CD1c-positive myeloid dendritic cell (primary cell): Measurements from ENCODE around the gene CDC20B.
"Not testable (repeated sequence)": the region's sequence is repeated elsewhere in the genome, so short reads cannot be mapped to it uniquely, and the experiment has no call there.

ENCODE experiments used
- DNase-seq: peaks from one replicate; pipeline ENCODE4 v3.0.0-alpha.2; 2016; ENCODE audit errors: extremely low spot score

CDC20B gene

DNA sequence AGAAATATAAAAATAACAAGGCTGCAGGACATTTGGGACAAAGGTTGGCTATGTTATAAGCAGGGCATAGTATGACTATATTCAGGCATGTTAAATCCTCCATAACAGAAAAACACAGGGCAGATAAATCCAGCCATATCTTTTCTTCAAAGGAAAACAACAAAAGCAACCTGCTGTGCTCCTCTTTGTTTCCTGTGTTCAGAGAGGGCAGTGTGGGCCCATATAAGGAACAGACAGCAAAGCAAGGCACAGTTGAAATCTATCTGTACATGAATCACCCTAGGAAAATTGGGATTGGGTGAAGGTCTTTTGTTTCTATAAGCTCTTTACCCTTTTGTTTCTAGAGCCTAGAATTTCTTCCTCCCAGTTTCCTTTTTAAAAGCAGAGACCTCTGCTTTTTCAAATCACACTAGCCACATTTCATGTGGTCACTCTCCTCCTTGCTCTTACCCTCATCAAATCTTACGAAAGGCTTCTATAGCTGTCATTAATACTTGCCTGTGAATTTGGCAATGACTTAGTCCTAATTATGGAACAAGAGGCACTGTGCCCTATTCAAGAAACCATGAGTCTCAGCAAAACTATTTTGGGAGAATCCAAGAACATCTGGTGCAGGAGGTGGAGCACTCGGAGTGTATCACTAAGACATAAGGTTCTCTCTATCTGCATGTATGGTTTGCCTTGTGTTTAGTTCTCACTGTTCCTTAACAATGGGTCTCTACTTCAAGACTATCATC, 68.8 kb downstream of the CDC20B start:
- no peak for DNase-seq

GRCh38 chr5:55102348-55102747, 70.6 kb downstream of the CDC20B start, which contains the start of gene GZMA:
Gene GZMA (plus strand): TSS chr5:55102646. CDS start chr5:55102683, 37 bp downstream.
- peak; percentile 36 for DNase-seq

DNA sequence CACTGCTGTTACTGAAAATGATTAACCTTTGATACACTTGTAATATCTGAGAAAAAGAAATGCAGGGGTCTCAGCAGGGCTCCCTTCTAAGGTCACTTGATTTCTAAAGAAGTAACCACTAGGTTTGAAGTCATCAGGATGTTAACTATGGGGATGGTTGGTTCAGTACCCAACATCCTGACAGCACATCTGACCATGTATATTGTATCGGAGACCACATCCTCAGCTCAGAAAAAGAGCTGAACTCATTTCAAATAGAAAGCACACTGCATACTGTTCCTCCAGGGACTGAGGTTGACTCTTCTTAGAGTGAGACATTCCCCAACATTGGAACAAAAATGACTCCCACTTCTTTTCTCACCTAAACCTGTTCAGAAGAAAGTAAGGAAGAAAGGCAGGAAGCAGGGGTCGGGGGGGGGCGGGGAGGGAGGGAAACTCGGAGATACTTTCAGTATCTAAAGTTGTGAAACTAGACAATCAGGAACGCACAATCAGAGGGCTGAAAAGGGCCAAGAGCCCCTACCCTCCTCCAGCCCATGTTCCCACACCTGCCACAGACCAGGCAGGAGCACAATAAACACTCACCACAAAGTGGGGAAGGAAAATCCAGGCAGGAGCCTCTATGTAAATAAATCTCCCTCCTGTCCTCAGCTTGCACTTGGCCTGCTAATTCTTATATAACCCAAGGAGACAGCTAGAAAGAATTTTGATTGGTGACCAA, 71.3 kb downstream of the CDC20B start:
- DNase-seq = no peak

- not testable (repeated sequence) for DNase-seq
Observed at GRCh38 chr5:55101148-55101547, 71.8 kb downstream of the CDC20B start.

DNA sequence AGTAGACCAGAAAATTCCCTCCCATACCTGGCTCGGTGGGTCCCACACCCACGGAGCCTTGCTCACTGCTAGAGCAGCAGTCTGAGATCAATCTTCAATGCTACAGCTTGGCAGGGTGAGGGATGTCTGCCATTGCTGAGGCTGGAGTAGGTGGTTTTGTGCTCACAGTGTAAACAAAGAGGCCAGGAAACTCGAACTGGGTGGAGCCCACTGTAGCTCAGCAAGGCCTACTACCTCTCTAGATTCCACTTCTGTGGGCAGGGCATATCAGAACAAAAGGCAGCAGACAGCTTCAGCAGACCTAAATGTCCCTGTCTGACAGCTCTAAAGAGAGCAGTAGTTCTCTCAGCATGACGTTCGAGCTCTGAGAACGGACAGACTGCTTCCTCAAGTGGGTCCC, 76.1 kb downstream of the CDC20B start:
- DNase-seq = no peak

- no peak for DNase-seq
Observed at GRCh38 chr5:55096182-55096581, 76.8 kb downstream of the CDC20B start.

GRCh38 chr5:55091011-55091410, 82.0 kb downstream of the CDC20B start:
- DNase-seq = not testable (repeated sequence)

DNA sequence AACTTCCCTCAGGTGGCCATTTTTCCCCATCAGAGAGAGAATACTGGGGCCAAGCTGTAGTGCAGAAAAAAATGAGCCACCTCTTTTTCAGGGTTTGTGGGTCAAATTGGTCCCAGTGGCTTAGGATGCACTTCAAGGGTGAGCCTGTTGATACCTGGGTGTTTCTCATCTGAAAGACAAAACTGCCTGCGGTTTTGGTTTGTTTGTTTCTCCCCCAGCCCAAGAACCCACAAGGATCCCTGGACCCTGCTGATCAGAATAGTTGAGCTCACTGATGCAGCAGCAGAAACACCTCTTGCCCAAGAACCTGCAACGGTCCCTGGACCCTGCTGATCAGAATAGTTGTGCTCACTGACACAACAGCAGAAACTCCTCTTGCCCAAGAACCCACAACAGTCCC, 83.7 kb downstream of the CDC20B start:
- DNase-seq = not testable (repeated sequence)

GRCh38 chr5:55081541-55081940, 91.4 kb downstream of the CDC20B start:
- DNase-seq = no peak

DNA sequence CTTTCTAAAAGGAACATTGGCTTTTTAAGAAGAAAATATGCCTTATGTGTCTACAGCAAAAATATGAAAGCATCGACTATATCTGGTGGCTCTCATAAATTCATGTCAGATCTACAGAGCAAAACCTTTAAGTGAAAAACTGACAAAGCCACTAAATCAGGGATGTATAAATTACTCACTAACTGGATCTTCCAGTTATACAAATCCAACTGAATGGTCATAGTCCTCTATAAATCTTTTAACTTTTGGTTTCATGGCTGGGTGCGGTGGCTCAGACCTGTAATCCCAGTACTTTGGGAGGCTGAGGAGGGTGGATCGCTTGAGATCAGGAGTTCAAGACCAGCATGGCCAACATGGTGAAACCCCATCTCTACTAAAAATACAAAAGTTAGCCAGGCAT, 99.8 kb downstream of the CDC20B start:
- no peak for DNase-seq

- peak; percentile 10 for DNase-seq
Observed at GRCh38 chr5:55072666-55073065, 100.3 kb downstream of the CDC20B start.

DNA sequence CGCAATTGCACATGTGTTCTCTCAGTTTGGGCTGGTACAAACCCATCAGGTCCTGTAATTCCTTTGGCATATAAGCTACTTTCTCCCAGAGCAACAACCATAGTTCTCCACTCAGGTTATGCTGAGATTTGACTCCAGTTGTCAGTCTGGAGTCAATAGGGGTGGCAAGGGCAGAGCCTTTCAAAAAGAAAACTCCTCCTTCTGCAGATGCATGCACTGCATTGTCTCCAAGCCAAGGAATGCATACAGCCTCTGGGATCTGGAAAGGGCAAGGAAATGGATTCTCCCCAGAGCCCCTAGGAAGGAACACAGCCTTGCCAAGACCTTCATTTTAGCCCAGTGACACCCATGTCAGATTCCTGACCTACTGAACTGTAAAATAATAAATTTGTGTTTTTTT, 101.6 kb downstream of the CDC20B start:
- no peak for DNase-seq

DNA sequence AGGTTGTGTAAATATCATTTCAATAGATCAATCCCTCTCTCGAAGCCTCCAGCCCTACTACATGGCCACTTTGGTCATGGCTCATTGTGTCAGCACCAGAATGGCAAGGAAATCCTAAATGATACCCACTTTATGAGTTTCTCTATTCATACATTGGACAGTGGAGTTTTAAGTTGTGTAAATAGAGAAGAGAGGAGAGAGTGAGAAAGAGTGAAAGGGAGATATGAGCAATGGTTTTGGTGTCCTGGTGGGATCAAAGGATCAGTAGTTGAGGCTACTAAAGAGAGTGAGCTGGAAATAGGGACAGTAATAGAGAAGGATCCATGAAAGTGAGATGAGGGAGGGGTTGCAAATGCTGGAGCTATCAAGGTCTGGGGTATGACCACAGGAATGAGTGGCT, 102.0 kb downstream of the CDC20B start:
- no peak for DNase-seq

GRCh38 chr5:55066277-55066676, 106.7 kb downstream of the CDC20B start:
- no peak for DNase-seq

DNA sequence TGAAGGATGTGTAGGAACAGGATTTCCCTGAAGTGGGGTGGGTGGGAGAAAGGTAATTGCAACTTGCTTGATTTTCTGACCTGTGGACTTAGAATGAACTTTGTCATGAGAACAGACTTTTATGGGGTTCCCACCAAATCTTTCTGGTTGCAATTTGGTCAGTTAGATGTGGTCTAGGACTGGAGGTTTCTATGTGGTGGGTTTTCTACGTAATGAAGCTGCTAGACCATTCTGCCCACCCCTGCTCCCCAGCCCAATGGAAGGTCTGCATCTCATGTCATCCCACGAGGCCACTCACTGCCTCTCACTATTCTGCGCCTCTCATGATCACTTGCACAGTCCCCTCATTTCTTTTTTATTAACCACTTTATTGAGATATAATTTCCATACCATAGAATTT, 108.5 kb downstream of the CDC20B start:
- DNase-seq = no peak

DNA sequence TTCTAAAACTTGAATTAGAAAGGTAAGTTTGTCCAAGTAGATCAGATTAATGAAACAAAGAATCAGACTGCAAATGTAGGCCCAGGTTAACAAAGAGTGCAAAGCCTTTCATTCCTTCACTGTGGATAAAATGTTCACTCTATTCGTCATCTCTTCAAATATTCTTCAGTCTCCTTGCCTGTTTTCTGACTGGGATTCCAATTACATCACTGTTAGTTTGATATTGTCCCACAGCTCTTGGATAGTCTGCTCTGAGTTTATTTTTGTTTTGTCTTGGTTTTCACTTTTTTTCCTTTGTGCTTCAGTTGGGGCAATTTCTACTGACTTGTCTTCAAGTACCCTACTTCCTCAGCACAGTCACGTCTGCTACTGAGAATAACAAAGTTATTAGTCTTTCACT, 109.1 kb downstream of the CDC20B start:
- DNase-seq = no peak

GRCh38 chr5:55063220-55063863, 109.6 kb downstream of the CDC20B start:
- DNase-seq = no peak
